Type B pancreatic cell (in vitro differentiated cells): Measurements from ENCODE around the gene ITGAD. TPM values are rescaled to one million over a fixed set of nuclear protein-coding genes. Genes with fewer than 3 reads are reported as not detected.

ENCODE experiments used
- DNase-seq: peaks from one replicate; pipeline ENCODE4 v3.0.0; 2021; ENCODE audit warnings: mixed read lengths; ENCODE audit not compliant: unreplicated experiment; ENCODE audit errors: extremely low spot score
- H3K27ac Mint-ChIP-seq: 2 replicates; pipeline ENCODE4 v1.8.0; 2021; ENCODE audit warnings: mild to moderate bottlenecking, mixed read lengths
- H3K27me3 Mint-ChIP-seq: 2 replicates; pipeline ENCODE4 v1.8.0; 2021; ENCODE audit warnings: mixed read lengths
- H3K36me3 Mint-ChIP-seq: 2 replicates; pipeline ENCODE4 v1.8.0; 2021; ENCODE audit warnings: mixed read lengths
- H3K4me1 Mint-ChIP-seq: one replicate; pipeline ENCODE4 v1.8.0; 2021; ENCODE audit warnings: mixed read lengths; ENCODE audit not compliant: unreplicated experiment
- H3K4me3 Mint-ChIP-seq: 2 replicates; pipeline ENCODE4 v1.8.0; 2021; ENCODE audit warnings: mild to moderate bottlenecking, mixed read lengths
- H3K9me3 Mint-ChIP-seq: 2 replicates; pipeline ENCODE4 v1.8.0; 2021; ENCODE audit warnings: mixed read lengths
- CTCF ChIP-seq: fragments of 200-600 bp; sonication (generic); conservative IDR thresholded peaks from 2 replicates; pipeline ENCODE4 v1.5.0; 2021; ENCODE audit warnings: antibody characterized with exemption, mild to moderate bottlenecking
- total RNA-seq: library from RNA; stranded (reverse); gene quantifications from 2 replicates; pipeline ENCODE4 v1.2.1, GENCODE V29; 2021; ENCODE audit warnings: low replicate concordance

Gene ITGAD
- total RNA-seq, 1 donor from 2014 or later, result not detected

GRCh38 chr16:31400191-31400590 lies 7.1 kb downstream of the ITGAD start:
- no peaks in the 10 kb centered on the region for H3K4me1 Mint-ChIP-seq
- H3K36me3 Mint-ChIP-seq, result no peaks in the 10 kb centered on the region
- H3K27ac Mint-ChIP-seq, result no peak overlapping the region
- no peak for DNase-seq
- no peaks in the 10 kb centered on the region for H3K27me3 Mint-ChIP-seq
- H3K9me3 Mint-ChIP-seq, result no peaks in the 10 kb centered on the region
- TF ChIP-seq CTCF, result no peak
- H3K4me3 Mint-ChIP-seq, result no peak overlapping the region

- no peak overlapping the region for H3K4me3 Mint-ChIP-seq
- DNase-seq, result no peak
- no peaks in the 10 kb centered on the region for H3K9me3 Mint-ChIP-seq
These were observed 8.3 kb downstream of the ITGAD start for GRCh38 chr16:31401436-31401835.

GRCh38 chr16:31402687-31403086 lies 9.6 kb downstream of the ITGAD start:
- no peak overlapping the region for H3K4me3 Mint-ChIP-seq
- no peaks in the 10 kb centered on the region for H3K9me3 Mint-ChIP-seq
- peaks cover 5% of the 10 kb centered on the region for H3K27me3 Mint-ChIP-seq
- no peak for TF ChIP-seq CTCF
- H3K4me1 Mint-ChIP-seq, result no peaks in the 10 kb centered on the region
- no peak for DNase-seq
- no peaks in the 10 kb centered on the region for H3K36me3 Mint-ChIP-seq
- no peak overlapping the region for H3K27ac Mint-ChIP-seq

More at GRCh38 chr16:31401436-31401835, 8.3 kb downstream of the ITGAD start:
- Mint-ChIP-seq H3K27ac (no peak overlapping the region), H3K36me3 (no peaks in the 10 kb centered on the region), H3K4me1 (no peaks in the 10 kb centered on the region), H3K27me3 (no peaks in the 10 kb centered on the region)
- TF ChIP-seq CTCF, result no peak

- Mint-ChIP-seq H3K27me3 (peaks cover 11% of the 10 kb centered on the region), H3K4me1 (no peaks in the 10 kb centered on the region), H3K36me3 (no peaks in the 10 kb centered on the region), H3K4me3 (no peak overlapping the region), H3K27ac (no peak overlapping the region), H3K9me3 (no peaks in the 10 kb centered on the region)
- DNase-seq, result no peak
- TF ChIP-seq CTCF, result no peak
These were observed 10.6 kb downstream of the ITGAD start for GRCh38 chr16:31403590-31404352.

- H3K9me3 Mint-ChIP-seq, result no peaks in the 10 kb centered on the region
- no peaks in the 10 kb centered on the region for H3K36me3 Mint-ChIP-seq
- no peak for DNase-seq
- H3K27me3 Mint-ChIP-seq, result peaks cover 15% of the 10 kb centered on the region
- H3K4me3 Mint-ChIP-seq, result no peak overlapping the region
- no peak overlapping the region for H3K27ac Mint-ChIP-seq
- TF ChIP-seq CTCF, result no peak
- H3K4me1 Mint-ChIP-seq, result no peaks in the 10 kb centered on the region
These were observed 11.4 kb downstream of the ITGAD start for GRCh38 chr16:31404353-31405064.
